HG02973 (cell line): ENCODE measurements around the gene SS18L1.

ENCODE experiments used
- ATAC-seq: cut with Tn5 transposase; IDR thresholded peaks from one replicate; pipeline ENCODE4 v1.9.1; 2021; ENCODE audit warnings: moderate library complexity; ENCODE audit not compliant: unreplicated experiment

SS18L1 gene

DNA sequence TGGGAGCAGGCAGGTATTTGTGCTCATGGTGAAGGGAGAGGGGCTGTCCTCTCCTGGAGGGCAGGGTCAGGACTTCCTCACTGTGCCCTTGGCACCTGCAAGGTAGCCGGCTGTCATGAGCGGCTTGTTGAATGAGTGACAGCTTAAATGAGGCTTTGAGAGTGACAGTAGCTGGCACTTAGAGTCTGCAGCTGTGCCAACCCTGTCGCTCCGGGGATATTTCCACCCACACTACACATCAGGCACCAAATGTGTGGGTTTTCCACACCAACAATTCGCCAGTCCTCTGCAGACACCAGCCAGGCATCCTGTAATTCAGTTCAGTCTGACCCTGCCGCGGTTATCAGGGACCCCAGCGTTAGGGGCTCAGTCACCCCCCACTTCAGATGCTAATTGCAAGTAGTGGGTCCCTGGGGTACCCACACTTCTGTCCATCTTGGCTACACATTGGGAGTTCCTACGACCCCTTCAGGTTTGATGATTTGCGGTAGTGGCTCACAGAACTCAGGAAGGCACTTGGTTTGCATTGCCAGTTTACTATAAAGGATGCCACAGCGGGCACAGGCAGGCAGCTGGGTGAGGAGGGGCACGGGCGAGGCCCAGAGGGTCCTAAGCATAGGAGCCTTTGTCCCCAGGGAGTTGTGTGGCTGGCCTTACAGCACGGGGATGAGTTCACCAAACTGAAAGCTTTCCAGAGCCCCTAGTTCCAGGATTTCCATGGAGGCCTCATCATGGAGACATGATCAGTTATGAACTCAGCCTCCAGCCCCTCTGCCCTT is 48.4 kb downstream of the SS18L1 start:
- no peak for ATAC-seq

DNA sequence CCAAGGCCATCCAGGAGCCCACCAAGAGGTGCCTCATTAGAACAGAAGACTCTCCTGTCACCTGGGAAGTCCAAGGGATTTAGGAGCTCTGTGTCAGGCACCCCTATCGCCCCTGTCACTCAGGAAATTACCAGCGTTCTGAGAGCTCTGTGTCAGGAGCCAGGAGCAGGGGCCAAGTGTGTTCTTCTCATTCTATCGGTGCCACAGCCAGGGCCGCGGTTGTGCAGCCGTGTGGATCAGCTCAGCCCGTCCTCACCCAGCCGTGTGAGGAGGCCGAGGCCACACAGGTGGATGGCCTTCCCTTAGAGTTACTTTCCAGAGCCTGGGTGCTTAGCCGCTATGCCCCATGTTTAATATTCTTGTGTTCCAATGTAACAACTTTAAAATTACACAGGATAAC is 49.1 kb downstream of the SS18L1 start:
- no peak for ATAC-seq

DNA sequence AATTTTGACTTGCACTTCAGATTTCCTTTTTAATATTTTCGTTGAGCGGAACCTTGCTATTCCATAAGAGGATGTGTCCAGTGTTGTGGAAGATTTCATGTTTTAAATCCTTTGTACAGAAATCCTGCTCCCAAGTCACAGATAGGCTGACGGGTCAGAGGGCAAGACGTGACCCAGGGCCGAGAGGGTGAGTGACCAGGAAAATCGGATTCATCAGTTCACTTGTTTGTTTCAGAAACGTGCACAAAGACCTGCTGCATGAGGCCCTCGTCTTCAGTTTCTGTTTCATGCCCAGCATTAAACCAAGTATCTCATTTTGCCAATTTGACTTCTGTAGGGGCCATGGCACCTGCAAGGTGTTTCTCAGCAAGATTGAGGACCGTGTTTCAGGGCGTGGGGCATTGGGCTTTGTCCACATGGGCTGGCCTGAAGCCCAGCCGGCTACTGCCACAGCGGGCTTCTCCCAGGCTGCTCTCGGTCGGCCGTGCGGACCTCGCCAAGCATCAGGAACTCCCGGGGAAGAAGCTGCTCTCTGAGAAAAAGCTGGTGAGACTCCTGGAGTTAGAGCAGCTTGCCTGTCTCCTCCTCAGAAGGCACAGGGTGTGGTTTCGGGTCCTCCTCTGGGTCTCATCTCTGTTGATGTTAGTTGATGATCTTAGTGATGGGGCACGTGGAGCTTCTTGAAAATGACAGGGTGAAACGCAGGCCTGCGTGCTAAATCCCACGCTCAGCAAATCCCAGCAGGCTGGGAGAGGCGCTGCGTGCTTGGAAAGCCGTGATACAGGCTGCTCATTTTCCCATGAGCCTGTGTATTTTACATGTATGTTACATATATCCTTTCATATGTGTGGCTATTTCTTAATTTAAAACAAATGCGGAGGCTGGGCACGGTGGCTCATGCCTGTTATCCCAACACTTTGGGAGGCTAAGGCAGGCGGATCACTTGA is 49.8 kb downstream of the SS18L1 start:
- ATAC-seq: no peak

DNA sequence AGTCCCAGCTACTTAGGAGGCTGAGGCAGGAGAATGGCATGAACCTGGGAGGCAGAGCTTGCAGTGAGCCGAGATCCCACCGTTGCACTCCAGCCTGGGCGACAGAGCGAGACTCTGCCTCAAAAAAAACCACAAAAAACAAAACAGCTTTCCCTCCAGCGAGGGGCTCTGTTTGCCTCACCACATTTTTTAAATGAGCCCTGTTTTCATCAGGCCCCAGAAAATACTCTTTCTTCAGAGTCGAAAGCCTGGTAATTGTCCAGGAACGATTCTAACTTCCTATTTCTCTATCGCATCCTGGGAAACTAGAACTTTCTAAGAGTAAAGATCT is 51.5 kb downstream of the SS18L1 start:
- no peak for ATAC-seq

DNA sequence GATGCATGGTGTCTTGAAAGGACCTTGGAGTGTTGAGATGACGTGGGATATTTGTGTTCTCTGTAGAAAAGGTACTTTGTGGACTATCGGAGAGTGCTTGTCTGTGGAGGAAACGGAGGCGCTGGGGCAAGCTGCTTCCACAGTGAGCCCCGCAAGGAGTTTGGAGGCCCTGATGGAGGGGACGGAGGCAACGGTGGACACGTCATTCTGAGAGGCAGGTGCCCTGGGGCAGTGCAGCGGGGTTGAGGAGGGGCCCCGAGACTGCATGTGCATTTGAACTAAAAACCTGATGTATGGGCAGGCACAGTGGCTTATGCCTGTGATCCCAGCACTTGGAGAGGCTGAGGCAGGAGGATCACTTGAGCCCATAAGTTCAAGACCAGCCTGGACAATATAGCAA is 52.2 kb downstream of the SS18L1 start:
- no peak for ATAC-seq

DNA sequence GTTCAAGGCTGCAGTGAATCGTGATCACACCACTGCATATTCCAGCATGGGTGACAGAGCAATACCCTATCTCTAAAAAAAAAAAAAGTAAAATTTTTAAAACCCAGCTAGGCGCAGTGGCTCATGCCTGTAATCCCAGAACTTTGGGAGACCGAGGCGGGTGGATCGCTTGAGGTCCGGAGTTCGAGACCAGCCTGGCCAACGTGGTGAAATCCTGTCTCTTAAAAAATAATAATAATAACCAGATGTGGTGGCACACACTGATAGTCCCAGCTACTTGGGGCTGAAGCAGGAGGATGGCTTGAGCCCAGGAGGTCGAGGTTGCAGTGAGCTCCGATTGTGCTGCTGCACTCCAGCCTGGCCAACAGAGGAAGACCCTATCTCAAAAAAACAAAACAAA is 52.7 kb downstream of the SS18L1 start:
- no peak for ATAC-seq

DNA sequence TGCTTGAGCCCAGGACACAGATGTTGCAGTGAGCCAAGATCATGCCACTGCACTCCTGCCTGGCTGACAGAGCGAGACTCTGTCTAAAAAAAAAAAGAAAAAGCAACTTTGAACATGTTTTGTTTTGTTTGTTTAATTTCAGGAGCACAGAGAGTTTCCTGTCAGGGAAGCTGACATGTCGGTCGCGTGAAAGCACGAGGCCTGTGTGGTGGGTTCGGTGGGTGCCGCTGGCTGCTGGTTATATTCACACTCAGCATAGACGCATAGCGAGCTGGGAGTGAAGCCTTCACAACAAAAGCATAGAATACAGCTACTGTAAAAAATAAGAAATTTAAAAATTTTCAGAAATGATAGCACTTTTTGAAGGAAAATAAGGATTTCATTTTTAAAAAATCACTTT is 53.7 kb downstream of the SS18L1 start:
- ATAC-seq: no peak

DNA sequence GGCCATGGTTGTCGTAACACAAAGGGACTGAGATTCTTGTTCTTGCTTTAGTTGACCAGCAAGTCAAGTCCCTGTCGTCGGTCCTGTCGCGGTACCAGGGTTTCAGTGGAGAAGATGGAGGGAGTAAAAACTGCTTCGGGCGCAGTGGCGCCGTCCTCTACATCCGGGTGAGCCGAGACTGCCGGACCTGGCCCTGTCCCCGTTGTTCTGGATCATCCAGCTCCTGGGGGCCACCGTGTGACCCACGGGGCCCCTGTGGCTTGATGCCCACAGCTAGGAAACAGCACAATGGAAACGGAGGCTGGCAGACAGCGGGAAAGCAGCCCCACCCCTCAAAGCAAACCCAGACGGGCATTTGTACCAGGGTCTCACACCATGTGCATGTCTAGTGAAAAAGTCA is 54.2 kb downstream of the SS18L1 start:
- no peak for ATAC-seq

DNA sequence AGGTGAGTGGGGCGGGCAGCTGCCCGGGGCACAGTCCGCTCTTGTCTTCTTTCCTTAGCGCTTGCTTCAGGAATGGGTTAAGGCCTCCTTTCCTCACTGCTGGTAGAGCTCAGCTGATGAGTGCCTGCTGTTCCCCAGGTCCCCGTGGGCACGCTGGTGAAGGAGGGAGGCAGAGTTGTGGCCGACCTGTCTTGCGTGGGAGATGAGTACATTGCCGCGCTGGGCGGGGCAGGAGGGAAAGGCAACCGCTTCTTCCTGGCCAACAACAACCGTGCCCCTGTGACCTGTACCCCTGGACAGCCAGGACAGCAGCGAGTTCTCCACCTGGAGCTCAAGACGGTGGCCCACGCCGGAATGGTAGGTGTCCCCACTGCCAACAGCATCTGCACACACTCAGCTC is 54.9 kb downstream of the SS18L1 start:
- no peak for ATAC-seq

DNA sequence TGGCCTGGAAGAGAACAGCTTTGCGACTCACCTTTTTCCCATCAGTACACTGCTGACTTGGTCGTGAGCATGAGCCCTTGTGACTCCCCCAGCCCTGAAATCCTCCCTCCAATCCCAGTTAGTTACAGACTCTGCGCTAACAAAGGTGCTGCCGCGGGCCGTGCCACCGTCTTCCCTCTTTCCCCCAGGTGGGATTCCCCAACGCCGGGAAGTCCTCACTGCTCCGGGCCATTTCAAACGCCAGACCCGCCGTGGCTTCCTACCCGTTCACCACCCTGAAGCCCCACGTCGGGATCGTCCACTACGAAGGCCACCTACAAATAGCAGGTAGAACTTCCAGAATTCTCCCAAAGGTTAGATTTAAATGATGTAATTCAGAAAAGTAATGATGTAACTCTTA is 55.4 kb downstream of the SS18L1 start:
- no peak for ATAC-seq

DNA sequence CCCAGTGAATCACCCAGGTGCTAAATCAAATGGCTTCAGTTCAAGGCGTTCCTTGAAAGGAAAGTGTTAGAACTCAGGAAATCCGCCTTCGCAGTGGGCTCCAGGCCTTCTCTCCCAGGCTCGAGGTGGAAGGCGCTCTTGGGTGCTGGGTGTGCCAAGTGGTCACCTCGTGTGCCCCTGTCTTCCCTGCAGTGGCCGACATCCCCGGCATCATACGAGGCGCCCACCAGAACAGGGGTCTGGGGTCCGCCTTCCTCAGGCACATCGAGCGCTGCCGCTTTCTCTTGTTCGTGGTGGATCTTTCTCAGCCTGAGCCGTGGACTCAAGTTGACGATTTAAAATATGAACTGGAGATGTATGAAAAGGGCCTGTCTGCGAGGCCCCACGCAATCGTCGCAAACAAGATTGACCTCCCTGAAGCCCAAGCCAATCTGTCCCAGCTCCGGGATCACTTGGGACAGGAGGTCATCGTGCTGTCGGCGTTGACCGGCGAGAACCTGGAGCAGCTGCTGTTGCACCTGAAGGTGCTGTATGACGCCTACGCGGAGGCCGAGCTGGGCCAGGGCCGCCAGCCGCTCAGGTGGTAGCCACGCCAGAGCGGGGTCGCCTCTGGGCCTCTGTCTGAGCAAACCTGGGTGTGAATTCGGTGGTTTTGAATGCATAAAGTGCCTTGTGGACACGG is 57.1 kb downstream of the SS18L1 start:
- no peak for ATAC-seq

DNA sequence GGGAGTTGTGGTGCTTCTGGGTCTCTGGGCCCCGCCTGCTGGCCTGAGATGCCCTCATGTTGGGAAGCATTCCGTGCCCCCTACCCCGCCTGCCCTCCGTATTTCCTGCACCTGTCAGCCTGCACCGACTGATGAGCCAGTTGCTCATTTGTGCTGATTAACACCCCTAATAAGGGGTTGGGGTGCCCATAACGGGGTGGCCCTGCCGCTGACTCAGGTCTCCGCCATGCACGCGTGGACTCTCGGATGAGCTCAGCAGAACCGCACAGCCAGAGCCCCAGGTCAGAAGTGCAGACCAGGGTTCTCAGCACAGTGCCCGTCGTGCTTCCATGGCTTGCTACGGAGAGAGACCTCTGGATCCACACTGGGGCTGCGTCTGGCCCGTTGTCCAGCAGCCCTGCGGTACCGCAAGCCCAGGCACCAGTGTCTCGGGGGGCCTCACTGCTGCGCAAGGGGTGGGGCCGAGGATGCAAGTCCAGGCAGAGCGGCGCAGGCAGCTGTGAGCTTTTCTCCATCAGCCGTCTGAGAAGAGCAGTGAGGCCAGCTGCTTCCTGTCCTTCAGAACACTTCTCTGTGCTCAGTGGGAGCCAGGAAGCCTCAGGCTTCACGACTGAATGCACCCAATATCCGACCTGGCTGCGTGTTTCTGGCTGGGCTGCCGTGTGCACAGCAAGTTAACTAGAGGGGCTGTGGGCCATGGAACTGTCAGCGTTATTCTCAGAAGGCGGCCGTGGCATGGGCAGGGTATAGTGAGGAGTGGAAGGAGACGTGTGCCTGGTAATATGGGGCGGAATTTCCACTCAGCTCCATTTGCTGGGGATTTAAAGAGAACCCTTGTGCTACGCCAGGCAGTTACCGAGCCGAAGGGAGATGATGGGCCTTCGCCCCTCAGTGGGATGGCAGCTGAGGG is 57.9 kb downstream of the SS18L1 start:
- no peak for ATAC-seq

DNA sequence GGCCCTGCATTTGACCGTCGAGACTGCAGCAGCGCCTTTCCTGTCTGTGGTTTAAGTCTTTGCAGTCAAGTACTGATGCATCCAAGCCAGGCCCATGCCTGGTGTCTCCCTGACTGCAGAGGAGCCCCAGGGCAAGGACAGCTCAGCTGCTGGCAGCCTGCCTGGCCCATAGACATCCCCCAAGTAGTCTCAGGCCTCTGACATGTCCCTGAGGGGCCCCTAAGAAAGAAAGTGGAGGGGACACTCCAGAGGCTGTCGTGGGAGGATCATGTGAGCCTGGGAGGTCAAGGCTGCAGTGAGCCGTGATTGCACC is 58.5 kb downstream of the SS18L1 start:
- ATAC-seq: no peak

DNA sequence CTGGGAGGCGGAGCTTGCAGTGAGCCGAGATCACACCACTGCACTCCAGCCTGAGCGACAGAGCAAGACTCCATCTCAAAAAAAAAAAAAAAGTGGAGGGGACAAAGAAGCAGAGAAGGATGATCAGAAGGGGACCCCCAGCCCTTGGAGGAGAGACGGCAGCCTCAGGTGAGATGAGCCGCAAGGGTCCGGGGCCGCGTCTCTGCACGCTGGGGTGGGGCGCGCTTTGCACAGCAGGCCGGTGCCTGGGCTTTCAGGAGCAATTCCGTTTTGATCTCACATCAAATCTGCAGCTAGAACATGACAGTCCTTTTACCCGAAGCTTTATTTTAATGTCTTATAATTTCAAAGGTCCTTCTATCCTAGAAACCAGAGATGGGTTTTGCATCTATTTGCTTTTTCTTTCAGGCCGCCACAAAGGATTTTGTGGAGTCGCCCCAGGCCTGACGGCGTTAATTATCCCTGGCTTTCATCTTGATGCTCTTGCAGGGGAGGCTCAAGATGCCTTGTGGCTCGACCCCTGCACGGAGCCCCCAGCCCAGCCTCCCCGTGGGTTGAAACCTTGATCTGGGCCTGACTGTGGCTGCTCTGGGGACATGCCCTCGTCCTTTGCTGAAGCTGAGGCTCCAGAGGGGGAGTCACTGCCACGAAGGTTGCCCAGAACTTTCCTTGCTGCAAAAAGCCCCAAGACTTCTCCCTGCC is 59.3 kb downstream of the SS18L1 start:
- no peak for ATAC-seq

DNA sequence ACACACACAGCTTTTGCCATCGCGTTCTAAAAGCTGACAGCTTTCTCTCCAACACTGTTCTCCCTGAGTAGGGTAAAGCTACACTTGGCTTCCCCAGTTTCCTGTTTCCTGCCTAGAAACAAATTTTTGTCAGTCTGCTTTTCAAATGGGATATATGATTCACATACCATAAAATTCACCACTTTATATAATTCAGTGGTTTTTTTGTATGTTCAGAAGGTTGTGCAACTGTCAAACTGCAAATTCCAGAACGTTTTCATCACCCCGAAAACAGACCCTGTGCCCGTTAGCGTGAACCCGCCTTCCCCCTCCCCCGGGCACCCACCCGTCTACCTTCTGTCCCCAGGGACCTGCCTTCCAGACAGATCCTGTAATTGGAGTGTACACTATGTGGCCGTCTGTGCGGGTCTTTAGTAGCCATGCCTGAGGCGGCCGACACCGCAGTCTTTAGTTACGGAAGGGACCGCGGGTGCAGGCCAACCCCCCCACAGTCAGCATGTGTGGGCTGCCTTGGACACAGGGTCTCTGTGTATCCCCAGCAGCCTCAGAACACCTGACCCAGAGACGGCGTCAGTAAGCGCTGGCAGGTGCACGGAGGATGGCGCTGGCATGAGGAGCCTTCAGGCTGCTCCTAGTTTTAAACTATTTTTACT is 59.9 kb downstream of the SS18L1 start:
- no peak for ATAC-seq

DNA sequence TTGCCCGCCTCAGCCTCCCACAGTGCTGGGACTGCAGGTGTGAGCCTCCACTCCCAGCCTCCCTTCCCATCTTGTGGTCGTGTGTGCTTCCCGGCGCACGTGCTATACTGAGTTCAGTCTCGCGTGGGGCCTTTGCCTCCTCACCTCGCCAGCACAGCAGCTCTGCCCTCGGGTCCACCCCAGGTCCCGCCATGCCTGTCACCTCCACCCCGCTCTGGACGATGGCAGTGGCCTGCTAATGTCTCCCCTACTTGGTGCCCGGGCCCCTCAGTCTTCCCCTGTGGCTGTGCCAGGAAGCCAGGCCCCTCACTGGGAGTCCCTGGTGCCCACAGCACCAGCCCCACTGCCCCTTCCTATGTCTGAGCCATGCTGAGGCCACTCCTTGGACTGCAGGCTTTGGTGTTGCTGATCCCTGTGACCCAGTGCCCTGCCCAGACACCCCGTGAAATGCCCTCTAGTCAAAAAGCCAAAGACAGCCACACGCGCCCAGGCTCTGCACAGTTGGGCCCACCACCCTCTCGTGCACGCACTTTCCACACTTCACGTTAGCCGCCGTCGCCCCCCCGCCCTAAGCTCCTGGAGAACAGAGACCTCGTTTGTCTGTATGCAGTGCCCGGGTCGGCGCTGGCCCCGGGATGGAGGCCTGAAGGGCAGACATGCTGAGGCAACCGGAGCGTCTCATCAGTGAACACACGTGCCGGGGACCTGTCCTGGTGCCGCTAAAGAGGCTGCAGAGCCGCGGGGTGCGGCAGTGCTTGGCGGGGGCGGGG is 62.2 kb downstream of the SS18L1 start:
- no peak for ATAC-seq

DNA sequence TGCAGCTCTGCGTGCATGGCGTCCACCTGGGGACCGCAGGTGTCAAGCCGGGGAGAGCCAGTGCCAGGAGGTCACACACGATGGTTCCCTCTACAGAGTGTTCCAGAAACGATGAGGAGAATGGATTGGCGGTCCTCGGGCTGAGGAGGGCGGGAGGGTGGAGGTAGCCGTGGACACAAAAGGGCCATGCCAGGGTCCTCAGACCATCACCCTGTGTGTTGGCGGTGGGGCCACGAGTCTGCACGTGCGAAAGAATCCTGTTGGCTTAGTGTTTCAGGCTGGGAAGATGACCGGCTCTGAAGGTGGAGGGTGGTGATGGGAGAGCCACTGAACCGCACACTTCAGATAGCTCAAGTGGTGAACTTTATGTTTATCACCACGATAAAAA is 62.8 kb downstream of the SS18L1 start:
- no peak for ATAC-seq

DNA sequence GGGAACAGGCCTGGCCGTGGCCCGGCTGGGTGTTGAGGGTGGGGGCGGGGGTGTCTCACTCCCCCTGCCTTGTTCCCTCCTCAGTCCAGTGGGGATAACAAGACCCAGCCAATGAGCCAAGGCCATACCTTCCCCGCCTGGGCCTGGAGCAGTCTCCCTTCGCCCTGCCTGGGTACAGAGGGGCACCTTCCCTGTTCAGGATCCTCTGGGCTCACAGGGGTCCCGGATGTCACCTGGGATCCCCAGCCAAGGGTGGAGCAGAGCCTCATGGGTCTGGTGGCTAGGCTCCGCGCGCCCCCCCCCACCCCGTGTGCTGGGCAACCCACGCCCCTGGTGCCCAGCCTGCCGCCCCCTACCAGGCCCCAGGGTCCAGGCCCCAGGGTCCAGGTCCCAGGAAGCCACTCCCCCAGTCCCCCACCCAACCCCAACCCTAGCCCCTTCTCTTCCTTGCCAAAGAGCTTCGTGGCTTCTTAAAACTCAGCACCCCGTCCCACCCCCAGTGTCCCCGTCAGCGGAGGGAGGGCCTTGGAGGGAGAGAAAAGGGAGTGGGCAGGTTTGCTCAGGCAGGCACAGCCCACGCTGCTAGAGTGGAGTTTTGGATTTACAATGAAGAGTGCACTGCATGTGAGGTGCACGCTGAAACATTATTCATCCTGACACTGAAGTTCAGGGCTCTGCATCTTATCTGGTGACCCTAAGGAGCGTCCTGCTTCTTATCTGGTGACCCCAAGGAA is 64.7 kb downstream of the SS18L1 start:
- no peak for ATAC-seq
